NCI-H1436 treated with DMSO at 0.1 percent for 48 hours (cell line): ENCODE measurements around the gene ADAM11.

Experiments used
- DNase-seq: peaks from one replicate; lab custom pipeline; 2025; lab: John Stamatoyannopoulos, UW

ADAM11 gene

DNA sequence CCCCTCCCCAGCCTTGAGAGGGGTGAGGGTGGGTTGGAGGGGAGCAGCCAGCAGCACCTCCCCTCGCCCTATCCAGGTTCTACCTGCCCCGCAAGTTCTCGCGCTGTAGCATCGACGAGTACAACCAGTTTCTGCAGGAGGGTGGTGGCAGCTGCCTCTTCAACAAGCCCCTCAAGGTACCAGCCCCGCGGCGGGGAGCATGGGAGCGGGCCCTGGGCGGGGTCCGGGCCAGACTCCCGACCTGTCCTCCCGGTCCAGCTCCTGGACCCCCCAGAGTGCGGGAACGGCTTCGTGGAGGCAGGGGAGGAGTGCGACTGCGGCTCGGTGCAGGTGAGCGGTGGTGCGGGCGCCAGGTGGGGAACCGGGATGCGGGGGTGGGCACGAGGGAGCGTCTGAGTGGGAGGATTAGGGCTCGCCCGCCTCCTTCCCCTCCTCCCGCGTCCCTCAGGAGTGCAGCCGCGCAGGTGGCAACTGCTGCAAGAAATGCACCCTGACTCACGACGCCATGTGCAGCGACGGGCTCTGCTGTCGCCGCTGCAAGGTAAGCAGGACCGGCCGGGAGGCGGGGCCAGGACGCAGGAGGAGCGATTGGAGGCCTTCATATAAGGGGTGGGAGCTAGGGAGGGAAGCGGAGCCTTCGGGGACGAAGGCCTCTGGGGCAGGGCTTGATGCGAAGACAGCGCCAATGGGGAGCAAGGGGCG lies 16.5 kb downstream of the ADAM11 start:
- peak; percentile 92 for DNase-seq

DNA sequence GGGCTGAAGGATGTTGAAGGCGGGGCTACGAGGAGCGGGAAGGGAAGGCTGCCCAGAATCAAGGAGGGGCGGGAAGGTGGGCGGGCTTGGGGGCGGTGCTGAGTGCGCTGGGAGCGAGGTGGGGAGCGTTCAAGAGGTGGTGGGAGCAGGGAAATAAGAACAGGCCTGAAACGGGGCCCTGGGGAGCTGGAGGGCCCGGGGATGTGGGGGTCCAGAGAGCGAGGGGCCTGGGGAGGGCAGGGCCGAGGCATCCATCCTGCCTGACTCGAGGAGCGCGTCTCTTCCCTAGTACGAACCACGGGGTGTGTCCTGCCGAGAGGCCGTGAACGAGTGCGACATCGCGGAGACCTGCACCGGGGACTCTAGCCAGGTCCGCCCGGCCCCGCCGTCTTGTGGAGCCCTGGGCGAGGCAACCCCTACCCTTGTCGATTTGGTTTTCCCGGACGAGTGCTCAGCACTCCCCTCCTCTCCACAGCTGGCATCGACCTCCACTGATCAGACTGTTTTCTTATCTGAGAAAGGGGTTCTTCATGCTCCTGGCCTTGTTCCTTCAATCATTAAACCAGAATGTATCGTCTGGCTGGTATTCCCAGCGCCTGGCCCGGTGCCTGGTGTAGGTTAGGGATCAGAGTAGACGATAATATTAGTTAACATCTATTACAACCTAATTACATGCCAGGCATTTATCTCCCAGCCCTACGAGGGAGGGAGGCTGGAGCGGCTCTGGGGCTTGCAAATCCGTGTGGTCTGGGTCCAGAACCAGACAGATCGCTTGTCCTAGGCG lies 17.2 kb downstream of the ADAM11 start:
- DNase-seq = no peak

DNA sequence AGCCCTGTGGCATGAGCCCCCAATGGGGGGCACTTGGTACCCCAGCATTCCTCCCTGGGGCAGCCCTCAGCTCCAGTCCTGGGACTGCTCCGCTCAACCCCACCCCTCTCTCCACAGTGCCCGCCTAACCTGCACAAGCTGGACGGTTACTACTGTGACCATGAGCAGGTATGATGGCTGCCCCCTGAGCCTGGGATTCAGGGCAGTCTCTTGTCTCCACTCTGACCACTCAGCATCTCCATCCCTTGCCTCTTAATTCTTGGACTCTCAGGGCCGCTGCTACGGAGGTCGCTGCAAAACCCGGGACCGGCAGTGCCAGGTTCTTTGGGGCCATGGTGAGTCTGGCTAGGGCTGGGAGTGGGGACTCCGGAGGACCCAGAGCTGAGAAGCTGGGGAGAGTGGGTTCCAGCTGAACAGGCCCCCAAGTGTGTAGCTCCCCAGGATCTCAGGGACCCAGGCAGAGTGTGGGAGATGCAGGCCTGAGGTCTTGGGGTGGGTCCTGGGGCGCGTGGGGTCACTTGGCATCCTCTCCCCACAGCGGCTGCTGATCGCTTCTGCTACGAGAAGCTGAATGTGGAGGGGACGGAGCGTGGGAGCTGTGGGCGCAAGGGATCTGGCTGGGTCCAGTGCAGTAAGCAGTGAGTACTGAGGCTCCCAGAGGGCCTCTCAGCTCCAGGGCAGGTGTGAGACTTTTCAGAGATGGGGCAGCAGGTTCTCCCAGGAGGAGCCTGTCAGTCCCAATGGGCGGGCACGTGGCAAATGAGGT lies 18.0 kb downstream of the ADAM11 start:
- no peak for DNase-seq

DNA sequence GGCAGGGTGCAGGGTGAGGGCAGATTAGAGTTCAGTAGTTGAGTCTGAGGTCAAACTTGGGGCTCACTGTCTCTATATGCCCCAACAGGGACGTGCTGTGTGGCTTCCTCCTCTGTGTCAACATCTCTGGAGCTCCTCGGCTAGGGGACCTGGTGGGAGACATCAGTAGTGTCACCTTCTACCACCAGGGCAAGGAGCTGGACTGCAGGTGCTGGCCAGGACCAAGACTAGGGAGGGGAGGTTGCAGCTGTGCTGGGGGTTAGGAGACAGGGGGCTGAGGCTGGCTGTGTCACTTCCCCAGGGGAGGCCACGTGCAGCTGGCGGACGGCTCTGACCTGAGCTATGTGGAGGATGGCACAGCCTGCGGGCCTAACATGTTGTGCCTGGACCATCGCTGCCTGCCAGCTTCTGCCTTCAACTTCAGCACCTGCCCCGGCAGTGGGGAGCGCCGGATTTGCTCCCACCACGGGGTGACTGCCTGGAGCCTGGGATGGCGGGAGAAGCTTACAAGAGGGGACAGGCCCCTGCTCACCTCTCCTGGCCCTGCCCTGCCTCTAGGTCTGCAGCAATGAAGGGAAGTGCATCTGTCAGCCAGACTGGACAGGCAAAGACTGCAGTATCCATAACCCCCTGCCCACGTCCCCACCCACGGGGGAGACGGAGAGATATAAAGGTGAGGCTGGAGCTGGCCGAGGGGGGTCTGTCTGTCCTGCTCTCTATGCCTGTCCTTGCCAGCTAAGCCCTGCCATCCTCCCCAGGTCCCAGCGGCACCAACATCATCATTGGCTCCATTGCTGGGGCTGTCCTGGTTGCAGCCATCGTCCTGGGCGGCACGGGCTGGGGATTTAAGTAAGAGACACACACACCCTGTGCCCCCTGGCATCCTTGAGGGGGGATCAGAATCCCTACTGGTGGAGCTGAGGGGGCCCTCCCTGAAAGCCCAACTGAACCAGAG lies 18.9 kb downstream of the ADAM11 start:
- no peak for DNase-seq

DNA sequence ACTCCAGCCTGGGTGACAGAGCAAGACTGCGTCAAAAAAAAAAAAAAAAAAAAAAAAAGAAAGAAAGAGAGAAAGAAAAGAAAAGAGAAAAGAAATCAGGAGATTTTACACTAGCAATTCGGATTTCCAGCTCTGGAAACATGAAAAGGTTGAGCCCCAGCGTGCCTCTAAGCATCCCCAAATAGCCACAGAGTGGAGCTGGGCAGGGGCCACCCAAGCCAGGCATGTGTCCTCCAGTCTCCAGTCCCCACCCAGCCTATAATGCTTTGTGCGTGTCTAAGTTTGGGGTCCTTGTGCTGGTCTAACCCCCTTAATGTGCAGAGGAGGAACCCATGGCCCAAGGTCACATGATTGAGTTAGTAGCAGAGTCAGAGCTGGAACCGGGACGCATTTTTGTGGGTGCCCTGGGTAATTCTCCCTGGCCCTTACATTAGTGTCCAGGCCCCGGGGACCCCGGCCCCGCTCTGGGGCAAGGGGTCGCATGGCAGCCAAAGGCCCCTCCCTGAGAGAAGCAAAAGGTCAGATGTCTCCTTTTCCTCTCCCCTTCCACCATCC lies 19.9 kb downstream of the ADAM11 start:
- no peak for DNase-seq

DNA sequence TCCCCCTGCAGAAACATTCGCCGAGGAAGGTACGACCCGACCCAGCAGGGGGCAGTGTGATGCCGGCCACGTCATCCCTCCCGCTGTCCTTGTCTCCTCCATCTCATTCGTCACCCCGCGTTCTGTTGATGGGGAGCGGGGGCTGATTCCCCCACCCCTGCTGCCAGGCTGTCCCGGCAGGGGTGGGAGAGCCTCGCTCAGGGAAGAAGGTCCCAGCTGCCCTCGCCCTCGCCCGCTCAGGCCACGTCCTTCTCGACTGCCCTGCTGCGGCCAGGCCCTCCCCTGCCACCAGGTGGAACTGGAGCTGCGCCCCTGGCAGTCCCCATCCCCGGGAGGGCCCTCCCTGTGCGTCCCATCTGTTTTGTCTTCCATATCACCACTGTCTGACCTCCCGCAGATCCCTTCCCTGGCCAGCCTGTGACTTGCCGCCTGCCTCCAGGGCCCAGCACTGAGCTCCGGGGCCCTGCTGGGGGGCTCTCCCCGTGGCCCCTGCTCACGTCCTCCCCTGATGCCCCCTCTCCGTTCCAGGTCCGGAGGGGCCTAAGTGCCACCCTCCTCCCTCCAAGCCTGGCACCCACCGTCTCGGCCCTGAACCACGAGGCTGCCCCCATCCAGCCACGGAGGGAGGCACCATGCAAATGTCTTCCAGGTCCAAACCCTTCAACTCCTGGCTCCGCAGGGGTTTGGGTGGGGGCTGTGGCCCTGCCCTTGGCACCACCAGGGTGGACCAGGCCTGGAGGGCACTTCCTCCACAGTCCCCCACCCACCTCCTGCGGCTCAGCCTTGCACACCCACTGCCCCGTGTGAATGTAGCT lies 20.6 kb downstream of the ADAM11 start:
- no peak for DNase-seq

DNA sequence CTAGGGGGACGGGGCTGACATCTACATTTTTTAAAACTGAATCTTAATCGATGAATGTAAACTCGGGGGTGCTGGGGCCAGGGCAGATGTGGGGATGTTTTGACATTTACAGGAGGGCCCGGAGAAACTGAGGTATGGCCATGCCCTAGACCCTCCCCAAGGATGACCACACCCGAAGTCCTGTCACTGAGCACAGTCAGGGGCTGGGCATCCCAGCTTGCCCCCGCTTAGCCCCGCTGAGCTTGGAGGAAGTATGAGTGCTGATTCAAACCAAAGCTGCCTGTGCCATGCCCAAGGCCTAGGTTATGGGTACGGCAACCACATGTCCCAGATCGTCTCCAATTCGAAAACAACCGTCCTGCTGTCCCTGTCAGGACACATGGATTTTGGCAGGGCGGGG lies 21.4 kb downstream of the ADAM11 start:
- no peak for DNase-seq

DNA sequence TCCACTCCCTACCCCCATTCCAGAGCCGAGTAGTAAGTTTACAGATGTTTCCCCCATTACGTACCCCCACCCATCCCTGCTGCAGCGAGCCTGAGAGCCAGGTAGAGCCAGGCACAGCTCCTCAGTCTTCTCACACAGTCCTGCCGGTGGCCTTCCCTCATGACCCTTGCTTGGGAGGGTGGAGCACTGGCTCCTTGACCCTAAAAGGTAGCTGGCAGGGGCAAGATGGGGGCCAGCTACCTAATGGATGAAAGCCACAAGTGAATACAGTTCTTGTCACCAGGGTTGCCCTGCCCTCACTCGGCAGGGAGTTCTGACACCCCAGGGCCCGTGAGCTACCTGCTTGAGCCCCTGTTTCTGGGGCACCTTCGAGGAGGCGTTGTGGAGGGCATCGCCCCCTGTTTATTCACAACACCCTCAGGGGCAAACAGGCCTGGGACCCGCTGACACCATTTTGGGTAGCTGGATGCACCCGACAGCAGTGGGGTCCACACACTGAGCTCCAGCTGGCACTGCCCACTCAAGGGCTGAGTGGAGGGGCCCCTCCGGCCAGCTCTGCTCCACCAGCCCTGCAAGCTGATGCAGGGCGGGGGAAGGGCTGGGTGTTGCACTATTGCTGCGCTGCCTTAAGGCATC lies 22.2 kb downstream of the ADAM11 start:
- DNase-seq = no peak

DNA sequence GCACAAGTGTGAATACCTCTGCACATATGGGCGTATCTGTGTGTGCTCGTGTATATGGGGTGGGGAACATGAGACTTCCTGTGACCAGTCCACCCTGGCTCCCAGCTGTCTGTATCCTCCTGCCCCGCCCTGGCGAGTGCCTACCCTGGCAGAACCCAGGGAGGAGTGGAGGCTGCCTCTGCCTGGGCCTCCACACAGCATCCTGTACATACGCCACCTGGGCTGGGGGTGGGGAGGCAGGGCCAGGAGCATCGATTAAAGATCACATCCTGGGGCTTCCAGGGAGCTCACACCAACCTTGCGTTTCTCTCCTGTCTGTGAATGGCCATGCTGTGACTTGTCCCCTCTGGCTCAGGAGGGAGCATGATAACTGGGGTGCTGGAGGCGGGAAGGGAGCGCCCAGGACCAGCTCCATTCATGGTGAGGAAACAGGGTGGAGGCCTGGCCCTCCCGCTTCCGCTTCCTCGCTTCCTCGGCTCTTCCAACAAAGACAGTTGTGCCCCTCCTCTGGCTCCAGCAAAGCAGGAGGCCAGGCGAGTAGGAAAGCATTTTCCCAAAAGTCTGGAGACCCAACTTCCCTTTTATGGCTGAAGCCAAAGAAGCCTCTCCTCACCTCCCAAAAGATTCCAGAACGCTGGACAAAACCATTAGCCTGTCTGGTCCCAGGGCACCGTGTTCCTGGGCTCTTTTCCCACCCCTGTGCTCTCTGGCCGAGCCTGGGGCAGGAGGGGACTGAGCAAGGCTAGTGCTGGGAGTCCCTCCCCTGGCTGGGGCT lies 22.9 kb downstream of the ADAM11 start:
- no peak for DNase-seq

DNA sequence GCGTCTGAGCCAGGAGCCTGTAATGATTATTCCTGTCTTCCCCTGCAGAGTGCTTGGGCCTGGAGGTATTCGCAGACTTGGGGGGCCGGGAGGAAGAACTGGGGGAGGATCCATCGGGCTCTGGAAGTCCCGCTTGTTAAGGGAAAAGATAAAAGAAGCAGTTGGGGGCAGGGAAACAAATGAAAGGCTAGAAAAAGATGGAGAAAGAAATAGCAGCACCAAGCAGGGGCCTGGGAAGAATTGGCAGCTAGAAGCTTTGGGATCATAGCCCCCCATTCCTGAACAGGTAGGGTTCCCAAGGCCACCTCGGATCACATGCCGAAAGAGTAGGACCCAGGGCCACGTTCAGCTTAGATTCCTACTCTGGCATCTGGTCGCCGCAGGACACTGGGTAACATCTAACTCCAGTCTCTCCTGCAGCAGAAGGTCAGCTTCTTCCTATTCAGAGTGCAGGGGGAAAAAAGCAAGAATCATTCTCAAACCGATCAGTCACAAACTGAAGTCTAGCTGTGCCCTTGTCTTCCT lies 23.6 kb downstream of the ADAM11 start:
- no peak for DNase-seq

DNA sequence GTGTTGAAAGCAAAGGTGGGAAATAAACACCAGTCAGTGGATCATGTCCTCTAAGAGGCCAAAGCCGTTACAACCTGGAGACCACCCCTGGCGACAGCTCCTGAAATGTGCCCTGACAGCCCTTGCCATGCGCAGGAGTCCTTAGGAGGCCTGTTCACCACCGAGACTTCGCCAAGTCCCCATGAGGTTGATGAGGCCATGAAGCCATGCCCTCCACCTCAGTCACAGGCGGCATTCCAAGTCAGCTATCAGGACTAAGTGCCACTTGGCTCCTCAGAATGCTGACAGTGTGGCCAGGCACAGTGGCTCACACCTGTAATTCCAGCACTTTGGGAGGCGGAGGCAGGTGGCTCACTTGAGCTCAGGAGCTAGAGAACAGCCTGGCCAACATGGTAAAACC lies 27.1 kb downstream of the ADAM11 start:
- no peak for DNase-seq

DNA sequence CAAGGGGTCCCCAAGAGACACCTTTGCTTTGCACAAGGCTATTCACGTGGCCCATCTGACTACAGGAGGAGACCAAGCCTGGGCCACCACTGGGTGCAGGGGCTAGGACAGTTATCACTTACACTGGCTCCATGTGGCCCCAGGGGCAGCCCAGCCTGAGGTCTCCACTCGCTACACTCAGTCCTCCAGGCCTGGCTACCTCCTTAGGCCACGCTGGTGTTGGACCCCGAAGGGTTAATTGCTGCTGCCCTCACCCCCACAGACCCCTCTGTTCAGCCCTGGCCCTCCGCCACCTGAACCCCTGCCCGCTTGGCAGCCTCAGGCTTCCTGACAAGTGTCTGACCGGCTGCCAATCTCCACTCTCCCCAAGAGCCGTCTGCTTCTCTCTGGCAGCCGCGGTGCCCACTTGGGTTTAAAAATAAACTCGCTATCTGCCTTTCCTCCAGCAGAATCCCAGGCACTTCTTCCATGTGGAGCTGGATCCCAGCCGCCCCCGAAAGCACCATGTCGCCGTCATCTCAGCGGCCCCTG lies 27.8 kb downstream of the ADAM11 start:
- DNase-seq = no peak

DNA sequence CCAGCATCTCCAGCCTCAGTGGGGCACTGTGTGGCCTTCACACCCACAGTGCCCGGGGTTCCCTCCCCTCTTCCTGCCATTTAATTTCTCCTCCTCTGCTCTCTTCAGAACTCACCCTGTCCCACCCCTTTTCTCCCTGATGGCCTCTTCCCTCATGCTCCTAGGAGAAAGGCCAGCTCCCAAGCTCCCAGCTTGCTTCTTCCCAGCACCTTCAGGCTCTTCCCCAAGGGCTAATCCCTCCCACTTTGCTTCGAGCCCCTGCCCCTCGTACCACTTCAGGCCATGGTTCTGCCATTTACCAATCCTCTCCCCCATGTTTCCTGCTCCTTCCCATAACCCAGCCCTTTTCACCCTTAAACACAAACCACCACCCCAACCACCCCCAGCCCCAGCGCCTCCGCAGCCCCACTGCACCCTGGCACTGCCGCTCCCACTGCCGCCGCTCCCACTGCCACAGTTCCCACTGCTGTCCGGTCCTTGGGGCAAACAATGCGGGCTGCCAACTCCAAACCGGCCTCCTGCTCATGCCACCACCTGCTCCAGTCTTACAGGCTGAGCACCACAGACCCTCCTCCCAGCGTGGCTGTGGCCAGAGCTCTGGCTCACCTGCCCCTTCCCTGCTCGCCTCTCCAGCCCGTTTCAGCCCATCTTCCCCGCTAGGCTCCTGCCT lies 28.6 kb downstream of the ADAM11 start:
- DNase-seq = no peak

DNA sequence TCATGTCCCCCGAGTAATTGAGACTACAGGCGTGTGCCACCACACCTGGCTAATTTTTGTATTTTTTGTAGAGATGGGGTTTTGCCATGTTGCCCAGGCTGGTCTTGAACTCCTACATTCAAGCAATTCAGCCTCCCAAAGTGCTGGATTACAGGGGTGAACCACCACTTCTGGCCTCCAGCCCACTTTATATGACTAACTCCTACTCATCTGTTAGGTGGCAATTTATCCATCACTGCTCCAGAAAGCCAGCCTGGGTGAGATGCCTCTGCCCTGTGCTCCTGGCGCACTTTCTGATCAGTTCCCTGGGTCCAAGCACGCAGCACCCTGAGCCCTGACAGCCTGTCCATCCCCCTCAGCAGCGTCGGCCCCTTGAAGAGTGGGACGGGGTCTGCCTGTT lies 29.4 kb downstream of the ADAM11 start:
- no peak for DNase-seq

DNA sequence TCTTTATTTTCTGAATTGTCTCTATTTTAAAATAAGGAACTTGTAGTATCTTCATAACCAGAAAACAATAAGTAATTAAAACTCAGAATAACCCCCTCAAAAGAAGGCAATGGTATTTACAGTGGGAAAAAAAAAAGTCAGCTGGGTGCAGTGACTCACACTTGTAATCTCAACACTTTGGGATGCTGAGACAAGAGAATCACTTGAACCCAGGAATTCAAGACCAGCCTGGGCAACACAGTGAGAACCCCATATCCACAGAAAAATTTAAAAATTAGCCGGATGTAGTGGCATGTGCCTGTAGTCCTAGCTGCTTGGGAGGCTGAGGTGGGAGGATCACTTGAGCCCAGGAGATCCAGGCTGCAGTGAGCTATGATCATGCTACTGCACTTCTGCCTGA lies 33.5 kb downstream of the ADAM11 start:
- DNase-seq = no peak

DNA sequence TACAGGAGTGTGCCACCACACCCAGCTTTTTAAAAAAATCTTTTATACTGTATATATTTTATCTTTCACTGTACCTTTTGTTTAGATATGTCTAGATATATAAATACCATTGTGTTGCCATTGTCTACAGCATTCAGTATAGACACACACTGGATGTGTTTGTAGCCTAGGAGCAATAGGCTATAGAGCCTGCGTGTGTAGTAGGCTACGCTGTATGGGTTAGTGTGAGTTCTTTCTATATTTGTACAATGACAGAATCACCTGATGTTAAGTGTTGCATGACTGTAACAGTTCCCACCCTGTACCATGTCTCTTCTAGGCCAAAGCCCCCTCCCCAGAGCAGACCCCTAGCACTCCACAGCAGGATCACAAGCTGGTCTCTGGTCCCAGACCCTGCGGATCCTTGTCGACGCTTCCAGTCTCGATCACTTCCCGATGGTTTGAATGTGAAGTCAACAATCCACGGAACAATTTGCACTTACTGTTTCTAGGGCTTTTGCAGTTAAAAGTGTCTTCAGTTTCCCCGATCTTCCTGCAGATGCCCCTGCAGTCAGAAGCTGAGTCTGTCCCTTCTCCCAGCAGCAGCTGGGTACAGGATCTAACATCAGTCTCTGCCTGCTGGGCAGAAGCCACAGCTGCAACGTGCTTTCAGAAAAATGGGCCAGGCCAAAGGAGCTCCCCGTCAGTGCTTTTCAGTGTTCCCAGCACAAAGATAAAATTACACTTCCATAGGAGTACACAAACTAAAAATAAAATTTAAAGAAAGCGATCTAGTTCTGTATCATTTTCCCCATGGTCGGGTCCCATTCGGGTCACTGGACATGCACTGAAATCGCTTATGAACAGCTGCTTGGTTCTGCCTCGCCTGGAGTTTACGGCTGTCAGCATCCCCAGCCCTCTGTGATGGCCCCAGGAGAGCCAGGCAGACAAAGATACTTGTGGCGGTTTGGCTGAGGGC lies 35.4 kb downstream of the ADAM11 start:
- DNase-seq = no peak

DNA sequence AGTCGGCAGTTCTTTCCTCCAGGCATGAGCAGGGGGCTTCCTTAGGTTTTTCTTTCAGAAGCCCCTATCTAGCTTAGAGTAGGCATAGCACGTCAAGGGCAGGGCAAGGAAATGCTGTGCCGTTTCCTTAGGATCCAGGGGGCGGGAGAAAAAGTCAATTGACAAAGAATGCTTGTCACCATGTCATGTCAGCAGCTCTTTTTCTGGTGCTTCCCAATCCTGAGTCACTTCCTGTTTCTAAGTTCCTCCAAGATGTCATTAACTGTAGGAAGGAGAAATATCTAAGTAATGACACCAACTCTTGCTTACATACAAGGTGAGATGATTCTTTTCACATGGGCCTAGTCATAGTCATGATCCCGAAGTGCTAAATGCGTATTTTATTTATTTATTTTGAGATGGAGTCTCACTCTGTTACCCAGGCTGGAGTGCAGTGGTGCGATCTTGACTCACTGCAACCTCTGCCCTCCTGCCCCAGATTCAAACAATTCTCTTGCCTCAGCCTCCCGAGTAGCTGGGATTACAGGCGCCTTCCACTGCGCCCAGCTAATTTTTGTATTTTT lies 36.1 kb downstream of the ADAM11 start:
- DNase-seq = no peak
